Measurements from ENCODE around the gene TTC38.

Gene TTC38

DNA sequence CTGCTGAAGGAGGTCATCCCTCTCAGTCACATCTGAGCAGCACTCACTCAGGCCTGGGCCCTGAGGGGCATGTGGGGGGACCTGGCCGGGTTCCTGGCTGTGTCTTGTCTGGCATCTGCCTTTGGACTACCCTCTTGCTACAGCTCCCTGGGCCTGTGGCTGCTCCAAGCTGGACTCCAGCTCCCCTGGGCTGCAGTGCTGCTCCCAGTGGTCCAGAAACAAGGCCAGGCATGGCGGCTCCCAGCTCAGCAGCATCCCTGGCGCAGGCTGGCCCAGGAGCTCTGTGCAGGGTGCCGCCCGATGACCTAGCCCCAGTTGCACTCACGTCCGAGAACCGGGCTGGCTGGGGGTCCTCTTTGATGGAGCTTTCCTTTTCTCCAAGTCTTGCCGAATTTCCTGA, 23.0 kb upstream of the TTC38 start:
- no peak for DNase-seq (ENCODE audit: low read depth in 1 of 2, low spot score in 1 of 2)
- TF ChIP-seq POLR2AphosphoS5 (IDR thresholded peaks at IDR 0.05; ENCODE audit: low read depth): no peak
- TF ChIP-seq, protein P1, sequence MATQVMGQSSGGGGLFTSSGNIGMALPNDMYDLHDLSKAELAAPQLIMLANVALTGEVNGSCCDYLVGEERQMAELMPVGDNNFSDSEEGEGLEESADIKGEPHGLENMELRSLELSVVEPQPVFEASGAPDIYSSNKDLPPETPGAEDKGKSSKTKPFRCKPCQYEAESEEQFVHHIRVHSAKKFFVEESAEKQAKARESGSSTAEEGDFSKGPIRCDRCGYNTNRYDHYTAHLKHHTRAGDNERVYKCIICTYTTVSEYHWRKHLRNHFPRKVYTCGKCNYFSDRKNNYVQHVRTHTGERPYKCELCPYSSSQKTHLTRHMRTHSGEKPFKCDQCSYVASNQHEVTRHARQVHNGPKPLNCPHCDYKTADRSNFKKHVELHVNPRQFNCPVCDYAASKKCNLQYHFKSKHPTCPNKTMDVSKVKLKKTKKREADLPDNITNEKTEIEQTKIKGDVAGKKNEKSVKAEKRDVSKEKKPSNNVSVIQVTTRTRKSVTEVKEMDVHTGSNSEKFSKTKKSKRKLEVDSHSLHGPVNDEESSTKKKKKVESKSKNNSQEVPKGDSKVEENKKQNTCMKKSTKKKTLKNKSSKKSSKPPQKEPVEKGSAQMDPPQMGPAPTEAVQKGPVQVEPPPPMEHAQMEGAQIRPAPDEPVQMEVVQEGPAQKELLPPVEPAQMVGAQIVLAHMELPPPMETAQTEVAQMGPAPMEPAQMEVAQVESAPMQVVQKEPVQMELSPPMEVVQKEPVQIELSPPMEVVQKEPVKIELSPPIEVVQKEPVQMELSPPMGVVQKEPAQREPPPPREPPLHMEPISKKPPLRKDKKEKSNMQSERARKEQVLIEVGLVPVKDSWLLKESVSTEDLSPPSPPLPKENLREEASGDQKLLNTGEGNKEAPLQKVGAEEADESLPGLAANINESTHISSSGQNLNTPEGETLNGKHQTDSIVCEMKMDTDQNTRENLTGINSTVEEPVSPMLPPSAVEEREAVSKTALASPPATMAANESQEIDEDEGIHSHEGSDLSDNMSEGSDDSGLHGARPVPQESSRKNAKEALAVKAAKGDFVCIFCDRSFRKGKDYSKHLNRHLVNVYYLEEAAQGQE (IDR thresholded peaks at IDR 0.05; ENCODE audit: insufficient replicate concordance, low read depth): no peak
- TF ChIP-seq, protein P2, sequence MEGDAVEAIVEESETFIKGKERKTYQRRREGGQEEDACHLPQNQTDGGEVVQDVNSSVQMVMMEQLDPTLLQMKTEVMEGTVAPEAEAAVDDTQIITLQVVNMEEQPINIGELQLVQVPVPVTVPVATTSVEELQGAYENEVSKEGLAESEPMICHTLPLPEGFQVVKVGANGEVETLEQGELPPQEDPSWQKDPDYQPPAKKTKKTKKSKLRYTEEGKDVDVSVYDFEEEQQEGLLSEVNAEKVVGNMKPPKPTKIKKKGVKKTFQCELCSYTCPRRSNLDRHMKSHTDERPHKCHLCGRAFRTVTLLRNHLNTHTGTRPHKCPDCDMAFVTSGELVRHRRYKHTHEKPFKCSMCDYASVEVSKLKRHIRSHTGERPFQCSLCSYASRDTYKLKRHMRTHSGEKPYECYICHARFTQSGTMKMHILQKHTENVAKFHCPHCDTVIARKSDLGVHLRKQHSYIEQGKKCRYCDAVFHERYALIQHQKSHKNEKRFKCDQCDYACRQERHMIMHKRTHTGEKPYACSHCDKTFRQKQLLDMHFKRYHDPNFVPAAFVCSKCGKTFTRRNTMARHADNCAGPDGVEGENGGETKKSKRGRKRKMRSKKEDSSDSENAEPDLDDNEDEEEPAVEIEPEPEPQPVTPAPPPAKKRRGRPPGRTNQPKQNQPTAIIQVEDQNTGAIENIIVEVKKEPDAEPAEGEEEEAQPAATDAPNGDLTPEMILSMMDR (IDR thresholded peaks at IDR 0.05; ENCODE audit: insufficient read depth, low read length): no peak
- no peak for TF ChIP-seq SPI1 (IDR thresholded peaks at IDR 0.05; ENCODE audit: borderline replicate concordance, low read depth)
- no peak for TF ChIP-seq GABPA (IDR thresholded peaks at IDR 0.05; ENCODE audit: low read depth)
- no peak overlapping the region for H3K4me3 ChIP-seq (replicated peaks; ENCODE audit: insufficient read depth, low read length)
- no peaks in the 10 kb centered on the region for H3K27me3 ChIP-seq (ENCODE audit: insufficient read depth, poor library complexity, severe bottlenecking)
- no peak overlapping the region for H3K27ac ChIP-seq (replicated peaks)

- TF ChIP-seq GABPA (IDR thresholded peaks at IDR 0.05; ENCODE audit: low read depth) (no peak), SPI1 (IDR thresholded peaks at IDR 0.05; ENCODE audit: borderline replicate concordance, low read depth) (no peak), POLR2AphosphoS5 (IDR thresholded peaks at IDR 0.05; ENCODE audit: low read depth) (no peak)
- TF ChIP-seq, protein P1 (IDR thresholded peaks at IDR 0.05; ENCODE audit: insufficient replicate concordance, low read depth): no peak
- TF ChIP-seq, protein P2 (IDR thresholded peaks at IDR 0.05; ENCODE audit: insufficient read depth, low read length): no peak
- no peak overlapping the region for H3K4me3 ChIP-seq (replicated peaks; ENCODE audit: insufficient read depth, low read length)
- no peak for DNase-seq (ENCODE audit: low read depth in 1 of 2, low spot score in 1 of 2)
- H3K27me3 ChIP-seq (ENCODE audit: insufficient read depth, poor library complexity, severe bottlenecking): no peaks in the 10 kb centered on the region
- no peak overlapping the region for H3K27ac ChIP-seq (replicated peaks)
Observed at GRCh38 chr22:46245511-46245910, 22.3 kb upstream of the TTC38 start.

- no peak for DNase-seq (ENCODE audit: low read depth in 1 of 2, low spot score in 1 of 2)
- Histone ChIP-seq H3K27me3 (ENCODE audit: insufficient read depth, poor library complexity, severe bottlenecking) (no peaks in the 10 kb centered on the region), H3K27ac (replicated peaks) (no peak overlapping the region), H3K4me3 (replicated peaks; ENCODE audit: insufficient read depth, low read length) (no peak overlapping the region)
- TF ChIP-seq, protein P2 (IDR thresholded peaks at IDR 0.05; ENCODE audit: insufficient read depth, low read length): no peak
- TF ChIP-seq SPI1 (IDR thresholded peaks at IDR 0.05; ENCODE audit: borderline replicate concordance, low read depth) (no peak), GABPA (IDR thresholded peaks at IDR 0.05; ENCODE audit: low read depth) (no peak)
- TF ChIP-seq, protein P1 (IDR thresholded peaks at IDR 0.05; ENCODE audit: insufficient replicate concordance, low read depth): no peak
Observed at GRCh38 chr22:46246178-46246577, 21.6 kb upstream of the TTC38 start.

Data from HL-60 (cell line).